Fibroblast of lung (primary cell): ENCODE data around the gene SLC25A3. TPM values are rescaled to one million over a fixed set of nuclear protein-coding genes. Genes with fewer than 3 reads are reported as not detected.
"Not testable (repeated sequence)": the region's sequence is repeated elsewhere in the genome, so short reads cannot be mapped to it uniquely, and the experiment has no call there.

ENCODE experiments used
- DNase-seq, 2 donors: peaks; one replicate each; pipeline versions ENCODE4 v3.0.0 to v3.0.0-alpha.2; 2010; ENCODE audit warnings: low read depth in 2 of 2
- H2AFZ ChIP-seq: 2 replicates; pipeline ENCODE4 v1.5.1; 2012; ENCODE audit warnings: low read length, control low read depth, inconsistent platforms
- H3K27ac ChIP-seq: 2 replicates; pipeline ENCODE4 v1.5.1; 2011; ENCODE audit warnings: low read length, control low read depth; ENCODE audit not compliant: insufficient read depth
- H3K27me3 ChIP-seq: 2 replicates; pipeline ENCODE4 v1.5.1; 2011; ENCODE audit warnings: mild to moderate bottlenecking, low read length; ENCODE audit not compliant: control insufficient read depth, insufficient read depth
- H3K36me3 ChIP-seq: 2 replicates; pipeline ENCODE4 v1.5.1; 2011; ENCODE audit warnings: low read length; ENCODE audit not compliant: control insufficient read depth, insufficient read depth
- H3K4me1 ChIP-seq: 2 replicates; pipeline ENCODE4 v1.5.1; 2011; ENCODE audit warnings: low read length; ENCODE audit not compliant: control insufficient read depth, insufficient read depth; ENCODE audit errors: extremely low read depth
- H3K4me2 ChIP-seq: 2 replicates; pipeline ENCODE4 v1.5.1; 2011; ENCODE audit warnings: low read length, control low read depth; ENCODE audit not compliant: insufficient read depth; ENCODE audit errors: extremely low read depth
- H3K4me3 ChIP-seq, 4 experiments: fragments of 200-600 bp in 1 of 4; sonication (generic) in 1 of 4; replicated peaks in 1 of 4; 2 replicates each; pipeline ENCODE4 v1.5.1; 2011 to 2016; ENCODE audit warnings: low read length in 4 of 4, low read depth in 3 of 4, mild to moderate bottlenecking in 3 of 4, control low read depth in 2 of 4, inconsistent platforms in 1 of 4, mixed read lengths in 1 of 4; ENCODE audit not compliant: insufficient read depth in 1 of 4; ENCODE audit errors: control extremely low read depth in 1 of 4
- H3K79me2 ChIP-seq: 2 replicates; pipeline ENCODE4 v1.5.1; 2012; ENCODE audit warnings: mild to moderate bottlenecking, low read length, inconsistent platforms; ENCODE audit not compliant: control insufficient read depth, insufficient read depth
- H3K9ac ChIP-seq: 2 replicates; pipeline ENCODE4 v1.5.1; 2011; ENCODE audit warnings: mild to moderate bottlenecking, low read length, control low read depth; ENCODE audit not compliant: insufficient read depth
- H3K9me3 ChIP-seq: 2 replicates; pipeline ENCODE4 v1.5.1; 2012; ENCODE audit warnings: low read depth, low read length; ENCODE audit not compliant: control insufficient read depth, insufficient read depth
- H4K20me1 ChIP-seq: 2 replicates; pipeline ENCODE4 v1.5.1; 2011; ENCODE audit warnings: low read length; ENCODE audit not compliant: control insufficient read depth, insufficient read depth; ENCODE audit errors: extremely low read depth
- EZH2 ChIP-seq: IDR thresholded peaks from 2 replicates; pipeline ENCODE4 v1.5.1; 2012; ENCODE audit warnings: low read length, control low read depth, mild to moderate bottlenecking; ENCODE audit errors: missing control alignments
- polyA plus RNA-seq, 2 donors: library from polyadenylated mRNA; depleted of rRNA in 1 of 2; stranded (reverse) in 1 of 2; unstranded in 1 of 2; fragments of >200 nt; gene quantifications; 2 replicates each; pipeline ENCODE4 v1.2.1, GENCODE V29; 2011 to 2012; ENCODE audit warnings: missing spikeins in 1 of 2
- total RNA-seq: library from RNA; depleted of rRNA; stranded (reverse); fragments of >200 nt; gene quantifications from 2 replicates; pipeline ENCODE4 v1.2.1, GENCODE V29; 2014
- TF ChIP-seq, protein P1 (sequence below), 2 donors: IDR thresholded peaks in 1 of 2; conservative IDR thresholded peaks in 1 of 2; 1 replicate in 1 of 2; 2 replicates in 1 of 2; pipeline ENCODE4 v1.5.1; 2011 to 2012; ENCODE audit warnings: low read length in 2 of 2, control low read depth in 1 of 2, inconsistent platforms in 1 of 2, low read depth in 1 of 2, mild to moderate bottlenecking in 1 of 2

SLC25A3 gene
- total and polyA plus RNA-seq, 2 donors (not counting 1 experiment from before 2014, with no cell fraction given) = 541 to 1,157 TPM

DNA sequence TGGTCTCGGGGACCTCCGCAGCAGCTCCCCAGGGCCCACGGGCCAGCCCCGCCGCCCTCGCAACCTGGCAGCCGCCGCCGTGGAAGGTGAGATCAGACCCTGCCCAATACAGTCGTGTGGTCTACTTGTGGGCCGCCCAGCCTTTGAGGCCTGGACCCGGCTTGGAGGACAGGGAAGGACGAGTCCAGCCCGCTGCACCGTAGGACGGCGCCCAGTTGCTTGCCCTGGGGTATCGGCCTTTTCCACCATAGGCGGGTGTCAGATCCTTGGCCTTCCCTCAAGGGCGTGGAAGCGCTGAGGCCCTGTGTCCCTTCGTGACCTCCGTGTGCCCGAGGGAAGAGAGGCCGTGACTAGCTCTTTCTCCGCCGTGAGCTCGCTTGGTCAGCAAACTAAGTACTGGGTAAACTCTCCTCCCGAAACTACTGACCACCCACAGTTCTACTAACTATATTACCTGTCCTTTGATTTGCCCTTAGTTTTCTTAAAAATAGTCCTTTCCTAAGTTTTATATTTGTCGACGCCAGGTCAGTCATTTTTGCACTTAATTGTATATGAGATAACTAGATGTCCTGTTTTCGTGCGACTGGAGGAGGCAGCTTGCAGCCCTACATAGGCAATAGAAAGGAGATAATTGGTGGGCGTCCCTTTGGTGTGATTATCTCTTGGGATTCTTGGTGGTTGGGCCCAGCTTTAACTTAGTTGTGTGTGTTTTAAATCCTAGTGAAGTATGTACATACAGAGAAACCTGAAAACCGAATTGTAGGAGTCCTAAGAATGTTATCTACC, 757 bp downstream of the SLC25A3 start:
- Histone ChIP-seq H3K9me3 (no peaks in the 10 kb centered on the region), H4K20me1 (peaks cover 10% of the 10 kb centered on the region), H3K9ac (peak overlapping the region; percentile 98), H3K4me2 (peak overlapping the region; percentile 79), H3K27ac (peak overlapping the region; percentile 98), H3K36me3 (no peaks in the 10 kb centered on the region), H2AFZ (no peak overlapping the region), H3K79me2 (peaks cover 51% of the 10 kb centered on the region), H3K27me3 (no peaks in the 10 kb centered on the region), H3K4me1 (peaks cover 2% of the 10 kb centered on the region), H3K4me3 (peak overlapping the region; percentile 91 to 100 (median 98))
- peak; percentile 20 to 38 for DNase-seq
- TF ChIP-seq, protein P1, sequence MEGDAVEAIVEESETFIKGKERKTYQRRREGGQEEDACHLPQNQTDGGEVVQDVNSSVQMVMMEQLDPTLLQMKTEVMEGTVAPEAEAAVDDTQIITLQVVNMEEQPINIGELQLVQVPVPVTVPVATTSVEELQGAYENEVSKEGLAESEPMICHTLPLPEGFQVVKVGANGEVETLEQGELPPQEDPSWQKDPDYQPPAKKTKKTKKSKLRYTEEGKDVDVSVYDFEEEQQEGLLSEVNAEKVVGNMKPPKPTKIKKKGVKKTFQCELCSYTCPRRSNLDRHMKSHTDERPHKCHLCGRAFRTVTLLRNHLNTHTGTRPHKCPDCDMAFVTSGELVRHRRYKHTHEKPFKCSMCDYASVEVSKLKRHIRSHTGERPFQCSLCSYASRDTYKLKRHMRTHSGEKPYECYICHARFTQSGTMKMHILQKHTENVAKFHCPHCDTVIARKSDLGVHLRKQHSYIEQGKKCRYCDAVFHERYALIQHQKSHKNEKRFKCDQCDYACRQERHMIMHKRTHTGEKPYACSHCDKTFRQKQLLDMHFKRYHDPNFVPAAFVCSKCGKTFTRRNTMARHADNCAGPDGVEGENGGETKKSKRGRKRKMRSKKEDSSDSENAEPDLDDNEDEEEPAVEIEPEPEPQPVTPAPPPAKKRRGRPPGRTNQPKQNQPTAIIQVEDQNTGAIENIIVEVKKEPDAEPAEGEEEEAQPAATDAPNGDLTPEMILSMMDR (conservative IDR thresholded peaks at IDR 0.05 in 1 of 2, IDR thresholded peaks at IDR 0.05 in 1 of 2; ENCODE audit: low read depth in 1 of 2, low read length in 2 of 2) = no peak
- no peak for TF ChIP-seq EZH2

DNA sequence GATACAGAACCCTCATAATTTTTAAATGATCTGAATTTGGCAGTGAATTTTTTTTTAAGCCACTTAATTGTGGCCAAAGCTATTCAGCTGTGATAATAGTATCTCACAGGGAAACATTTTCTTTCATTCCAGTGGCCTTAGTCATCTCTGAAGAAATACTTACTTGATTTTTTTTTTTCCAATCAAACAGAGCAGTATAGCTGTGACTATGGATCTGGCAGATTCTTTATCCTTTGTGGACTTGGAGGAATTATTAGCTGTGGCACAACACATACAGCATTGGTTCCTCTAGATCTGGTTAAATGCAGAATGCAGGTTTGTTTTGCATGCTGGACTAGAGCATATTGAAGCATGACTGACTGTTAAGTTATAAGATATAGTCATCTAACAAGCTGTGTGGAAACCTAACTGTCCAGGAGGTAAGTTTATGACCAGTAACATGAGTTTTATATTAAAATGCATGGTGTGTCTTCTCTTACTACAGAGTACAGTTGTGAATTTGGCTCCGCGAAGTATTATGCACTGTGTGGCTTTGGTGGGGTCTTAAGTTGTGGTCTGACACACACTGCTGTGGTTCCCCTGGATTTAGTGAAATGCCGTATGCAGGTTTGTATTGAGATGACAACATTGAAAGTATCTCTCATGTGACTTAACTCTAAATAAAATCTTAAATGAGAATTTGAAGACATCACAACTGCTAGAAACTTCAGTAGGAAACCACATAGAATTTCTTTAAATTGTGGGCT, 1.9 kb downstream of the SLC25A3 start:
- Histone ChIP-seq H3K36me3 (peaks cover 5% of the 10 kb centered on the region), H2AFZ (no peak overlapping the region), H3K79me2 (peaks cover 58% of the 10 kb centered on the region), H3K9me3 (no peaks in the 10 kb centered on the region), H3K4me2 (peak overlapping the region; percentile 79), H4K20me1 (peaks cover 10% of the 10 kb centered on the region), H3K4me1 (peaks cover 2% of the 10 kb centered on the region), H3K27me3 (no peaks in the 10 kb centered on the region), H3K27ac (peak overlapping the region; percentile 49), H3K4me3 (peak overlapping the region; percentile 91 to 100 (median 98)), H3K9ac (no peak overlapping the region)
- DNase-seq = peak; percentile 77 to 81
- TF ChIP-seq, protein P1 (conservative IDR thresholded peaks at IDR 0.05 in 1 of 2, IDR thresholded peaks at IDR 0.05 in 1 of 2; ENCODE audit: low read depth in 1 of 2, low read length in 2 of 2) = no peak
- TF ChIP-seq EZH2 = no peak

DNA sequence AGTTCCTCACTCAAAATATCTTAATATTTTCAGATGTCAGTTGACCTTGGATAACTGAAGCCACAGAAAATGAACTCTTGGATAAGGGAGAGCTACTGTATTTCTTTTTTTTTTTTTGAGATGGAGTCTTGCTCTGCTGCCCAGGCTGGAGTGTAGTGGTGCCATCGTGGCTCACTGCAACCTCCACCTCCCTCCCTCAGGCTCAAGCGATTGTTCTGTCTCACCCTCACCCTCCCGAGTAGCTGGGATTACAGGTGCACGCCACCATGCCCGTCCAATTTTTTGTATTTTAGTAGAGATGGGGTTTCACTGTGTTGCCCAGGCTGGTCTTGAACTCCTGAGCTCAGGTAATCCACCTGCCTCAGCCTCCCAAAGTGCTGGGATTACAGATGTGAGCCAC, 3.8 kb downstream of the SLC25A3 start:
- H3K36me3 ChIP-seq, H3K27ac ChIP-seq, H3K4me2 ChIP-seq, DNase-seq, H3K27me3 ChIP-seq, H3K4me1 ChIP-seq, H3K9ac ChIP-seq, H3K4me3 ChIP-seq, H3K9me3 ChIP-seq, H2AFZ ChIP-seq: not testable (repeated sequence)
- H4K20me1 ChIP-seq = peaks cover 10% of the 10 kb centered on the region
- peaks cover 58% of the 10 kb centered on the region for H3K79me2 ChIP-seq
